ENCODE data around the gene B3GNT7. TPM values are rescaled to one million over a fixed set of nuclear protein-coding genes. Genes with fewer than 3 reads are reported as not detected.

B3GNT7 gene
- total RNA-seq, 1 experiment from 2014 or later: 83.3 TPM

GRCh38 chr2:231376857-231377256 is 18.7 kb upstream of the B3GNT7 start:
- in situ Hi-C loops (cut with HindIII; ENCODE audit: low pct_unique_long_range_greater_than_20kb, low sequenced_read_pairs): no loop called here

GRCh38 chr2:231378026-231378722 is 17.3 kb upstream of the B3GNT7 start:
- TF ChIP-seq SIN3A (IDR thresholded peaks at IDR 0.05; ENCODE audit: borderline replicate concordance, insufficient read depth, low read depth, low read length): no peak
- no peak for TF ChIP-seq CTCF (IDR thresholded peaks at IDR 0.05)
- TF ChIP-seq TCF7L2 (IDR thresholded peaks at IDR 0.05; ENCODE audit: low read depth, low read length): no peak
- no peak for TF ChIP-seq POLR2AphosphoS5 (IDR thresholded peaks at IDR 0.05; ENCODE audit: low read depth, low read length)
- TF ChIP-seq REST (IDR thresholded peaks at IDR 0.05; ENCODE audit: insufficient read depth in 1 of 2, low read depth in 2 of 2, low read length in 1 of 2): no peak
- Histone ChIP-seq H3K36me3 (ENCODE audit: control insufficient read depth, insufficient read depth, low read length) (no peaks in the 10 kb centered on the region), H3K27me3 (ENCODE audit: control insufficient read depth, insufficient read depth, low read length) (no peaks in the 10 kb centered on the region), H3K4me3 (ENCODE audit: low read depth in 2 of 2, low read length in 2 of 2) (no peak overlapping the region), H3K9me3 (ENCODE audit: control insufficient read depth, insufficient read depth, low read depth, low read length) (no peaks in the 10 kb centered on the region), H3K4me1 (ENCODE audit: control insufficient read depth, insufficient read depth, low read length) (peaks cover 11% of the 10 kb centered on the region), H3K27ac (ENCODE audit: low read length) (peak overlapping the region; percentile 70)
- no TSS peak for BruUV-seq (replicated peaks)
- intact Hi-C loops (cut with micrococcal nuclease; ENCODE audit: unreplicated experiment): no loop called here
- CTCF ChIA-PET: no interaction called here
- ATAC-seq: peak; percentile 54
- DNase-seq (ENCODE audit: low read depth, low spot score): no peak
- in situ Hi-C loops (cut with HindIII; ENCODE audit: low pct_unique_long_range_greater_than_20kb, low sequenced_read_pairs): no loop called here
- POLR2A ChIA-PET: interaction anchor here (0.9 kb wide), 1 partner anchor 13 kb away, joined by 5 read pairs; no protein-coding TSS in a partner anchor

More at GRCh38 chr2:231376857-231377256, 18.7 kb upstream of the B3GNT7 start:
- Histone ChIP-seq H3K36me3 (ENCODE audit: control insufficient read depth, insufficient read depth, low read length) (no peaks in the 10 kb centered on the region), H3K27me3 (ENCODE audit: control insufficient read depth, insufficient read depth, low read length) (no peaks in the 10 kb centered on the region), H3K9me3 (ENCODE audit: control insufficient read depth, insufficient read depth, low read depth, low read length) (no peaks in the 10 kb centered on the region), H3K4me3 (ENCODE audit: low read depth in 2 of 2, low read length in 2 of 2) (no peak overlapping the region), H3K4me1 (ENCODE audit: control insufficient read depth, insufficient read depth, low read length) (peaks cover 11% of the 10 kb centered on the region), H3K27ac (ENCODE audit: low read length) (peak overlapping the region; percentile 0; the same call in 1 of the 2 replicates)
- DNase-seq (ENCODE audit: low read depth, low spot score) (no peak), ATAC-seq (no peak)
- ChIA-PET CTCF (no interaction called here), POLR2A (interaction anchor here (0.6 kb wide), 1 partner anchor 9 kb away, joined by 3 read pairs; no protein-coding TSS in a partner anchor)
- intact Hi-C loops (cut with micrococcal nuclease; ENCODE audit: unreplicated experiment): no loop called here
- TF ChIP-seq TCF7L2 (IDR thresholded peaks at IDR 0.05; ENCODE audit: low read depth, low read length) (no peak), CTCF (IDR thresholded peaks at IDR 0.05) (no peak), REST (IDR thresholded peaks at IDR 0.05; ENCODE audit: insufficient read depth in 1 of 2, low read depth in 2 of 2, low read length in 1 of 2) (no peak), POLR2AphosphoS5 (IDR thresholded peaks at IDR 0.05; ENCODE audit: low read depth, low read length) (no peak), SIN3A (IDR thresholded peaks at IDR 0.05; ENCODE audit: borderline replicate concordance, insufficient read depth, low read depth, low read length) (no peak)
- no TSS peak for BruUV-seq (replicated peaks)

All from Panc1 (cell line).